Fibroblast of lung (primary cell): Measurements from ENCODE around the gene CAPN9.

Experiments used
- CTCF ChIP-seq, 2 donors: IDR thresholded peaks in 1 of 2; conservative IDR thresholded peaks in 1 of 2; 1 replicate in 1 of 2; 2 replicates in 1 of 2; pipeline ENCODE4 v1.5.1; 2011 to 2012; ENCODE audit warnings: low read length in 2 of 2, control low read depth in 1 of 2, inconsistent platforms in 1 of 2, low read depth in 1 of 2, mild to moderate bottlenecking in 1 of 2
- EZH2 ChIP-seq: IDR thresholded peaks from 2 replicates; pipeline ENCODE4 v1.5.1; 2012; ENCODE audit warnings: low read length, control low read depth, mild to moderate bottlenecking; ENCODE audit errors: missing control alignments

- TF ChIP-seq CTCF (conservative IDR thresholded peaks at IDR 0.05 in 1 of 2, IDR thresholded peaks at IDR 0.05 in 1 of 2; ENCODE audit: low read depth in 1 of 2, low read length in 2 of 2) = no peak
- TF ChIP-seq EZH2 = no peak
Observed at GRCh38 chr1:230728710-230729392, 18.3 kb upstream of the CAPN9 start.
